GM23248 (cell line): ENCODE measurements around the gene COPZ2. TPM values are rescaled to one million over a fixed set of nuclear protein-coding genes. Genes with fewer than 3 reads are reported as not detected.

Source experiments
- DNase-seq: peaks from one replicate; pipeline ENCODE4 v3.0.0-alpha.2; 2015
- H2AFZ ChIP-seq: fragments of 200-600 bp; sonication (generic); 2 replicates; pipeline ENCODE4 v1.6.1; 2016; ENCODE audit warnings: antibody characterized with exemption
- H3F3A ChIP-seq: fragments of 200-600 bp; sonication (generic); 2 replicates; pipeline ENCODE4 v1.6.1; 2016; ENCODE audit warnings: mild to moderate bottlenecking, antibody characterized with exemption, mixed run types; ENCODE audit not compliant: insufficient read depth
- H3K27ac ChIP-seq: fragments of 200-600 bp; sonication (generic); 2 replicates; pipeline ENCODE4 v1.5.1; 2016; ENCODE audit warnings: mild to moderate bottlenecking
- H3K27me3 ChIP-seq: fragments of 200-600 bp; sonication (generic); replicated peaks from 2 replicates; pipeline ENCODE4 v1.6.1; 2016; ENCODE audit warnings: mild to moderate bottlenecking; ENCODE audit not compliant: insufficient read depth
- H3K36me3 ChIP-seq: fragments of 200-600 bp; sonication (generic); 2 replicates; pipeline ENCODE4 v1.6.1; 2016; ENCODE audit warnings: low read depth, mild to moderate bottlenecking
- H3K4me1 ChIP-seq: fragments of 200-600 bp; sonication (generic); 2 replicates; pipeline ENCODE4 v1.6.1; 2016; ENCODE audit warnings: mild to moderate bottlenecking; ENCODE audit not compliant: insufficient read depth
- H3K4me2 ChIP-seq: fragments of 200-600 bp; sonication (generic); one replicate; pipeline ENCODE4 v1.6.1; 2016; ENCODE audit warnings: mild to moderate bottlenecking; ENCODE audit not compliant: unreplicated experiment
- H3K4me3 ChIP-seq: fragments of 200-600 bp; sonication (generic); 2 replicates; pipeline ENCODE4 v1.5.1; 2016; ENCODE audit warnings: mild to moderate bottlenecking
- H3K79me2 ChIP-seq: fragments of 200-600 bp; sonication (generic); 2 replicates; pipeline ENCODE4 v1.6.1; 2016; ENCODE audit warnings: mild to moderate bottlenecking; ENCODE audit not compliant: insufficient read depth
- H3K9ac ChIP-seq: fragments of 200-600 bp; sonication (generic); 2 replicates; pipeline ENCODE4 v1.6.1; 2016; ENCODE audit warnings: mild to moderate bottlenecking
- H3K9me2 ChIP-seq: fragments of 200-600 bp; sonication (generic); 2 replicates; pipeline ENCODE4 v1.6.1; 2016; ENCODE audit warnings: mixed run types, mild to moderate bottlenecking, moderate library complexity; ENCODE audit not compliant: insufficient read depth
- H3K9me3 ChIP-seq: fragments of 200-600 bp; sonication (generic); one replicate; pipeline ENCODE4 v1.6.1; 2017; ENCODE audit warnings: low read depth
- H4K20me1 ChIP-seq: fragments of 200-600 bp; sonication (generic); 2 replicates; pipeline ENCODE4 v1.6.0; 2016; ENCODE audit not compliant: insufficient read depth
- EZH2 ChIP-seq: fragments of 200-600 bp; sonication (generic); IDR thresholded peaks from 2 replicates; pipeline ENCODE4 v1.6.1; 2018; ENCODE audit warnings: antibody characterized with exemption, mild to moderate bottlenecking; ENCODE audit not compliant: insufficient read depth, poor library complexity, severe bottlenecking
- EZH2phosphoT487 ChIP-seq: fragments of 200-600 bp; sonication (generic); IDR thresholded peaks from 2 replicates; pipeline ENCODE4 v1.6.1; 2018; ENCODE audit warnings: antibody characterized with exemption, moderate library complexity, mild to moderate bottlenecking, low read depth; ENCODE audit not compliant: insufficient read depth
- WGBS, 2 experiments: methylation state at CpG; one replicate each; pipeline ENCODE4 v1.1.6; 2015 to 2017; ENCODE audit warnings: low lambda C conversion rate in 2 of 2, low coverage in 1 of 2; ENCODE audit errors: missing lambda C conversion rate in 2 of 2; 5-methylcytosine and 5-hydroxymethylcytosine counted together
- in situ Hi-C: fragments of 300-500 bp; cut with MboI; formaldehyde crosslinking; loops from 2 replicates; pipeline ENCODE4 v1.15.0; 2020
- polyA plus RNA-seq: library from polyadenylated mRNA; unstranded; fragments of >200 nt; fragmentation: Nextera tagmentation; extraction: Ambion mirVana; gene quantifications from 2 replicates; pipeline ENCODE4 v1.2.1, GENCODE V29; 2016
- total RNA-seq: library from RNA; depleted of rRNA; stranded (reverse); fragments of >200 nt; shearing (Covaris generic); gene quantifications from 2 replicates; pipeline ENCODE4 v1.2.3, GENCODE V29; 2014

COPZ2 gene
- total and polyA plus RNA-seq, 2 experiments from 2014 or later, result 148 to 399 TPM

- Histone ChIP-seq H3K79me2 (peaks cover 56% of the 10 kb centered on the region), H3K27ac (peak within 1 kb of the TSS; percentile 91), H3F3A (peaks cover 57% of the 10 kb centered on the region), H3K9me2 (no peaks in the 10 kb centered on the region), H3K27me3 (no peaks in the 10 kb centered on the region), H3K4me1 (peaks cover 46% of the 10 kb centered on the region), H2AFZ (peak within 1 kb of the TSS; percentile 79), H3K9me3 (no peaks in the 10 kb centered on the region), H3K4me2 (peak within 1 kb of the TSS; percentile 94), H4K20me1 (no peaks in the 10 kb centered on the region), H3K4me3 (peak within 1 kb of the TSS; percentile 84), H3K9ac (peak within 1 kb of the TSS; percentile 93), H3K36me3 (peaks cover 3% of the 10 kb centered on the region; the same call in 1 of the 2 replicates)
- TF ChIP-seq EZH2phosphoT487 (no peak), EZH2 (no peak)
- in situ Hi-C loops, result no loop called here
- WGBS, 2 experiments, result 0 to 2% methylated on average over 40 to 47 of the region's 47 CpGs
- peak; percentile 100 for DNase-seq
Observed at GRCh38 chr17:48047741-48048383, 10.3 kb upstream of the COPZ2 start, which contains the start of gene NFE2L1. NFE2L1 (plus strand) TSS chr17:48048359; CDS start chr17:48051119, 2,760 bp downstream.

- in situ Hi-C loops, result no loop called here
- Histone ChIP-seq H3K79me2 (peaks cover 50% of the 10 kb centered on the region), H3K9ac (peak overlapping the region; percentile 93), H2AFZ (peak overlapping the region; percentile 79), H3K9me3 (no peaks in the 10 kb centered on the region), H3K27me3 (no peaks in the 10 kb centered on the region), H3K4me3 (peak overlapping the region; percentile 84), H4K20me1 (no peaks in the 10 kb centered on the region), H3F3A (peaks cover 50% of the 10 kb centered on the region), H3K9me2 (no peaks in the 10 kb centered on the region), H3K27ac (peak overlapping the region; percentile 91), H3K4me1 (peaks cover 39% of the 10 kb centered on the region), H3K4me2 (peak overlapping the region; percentile 94), H3K36me3 (peaks cover 3% of the 10 kb centered on the region; the same call in 1 of the 2 replicates)
- no peak for DNase-seq
- no peak for TF ChIP-seq EZH2phosphoT487
- 11 to 13% methylated on average over 26 of the region's 26 CpGs for WGBS, 2 experiments
Observed at GRCh38 chr17:48047113-48047740, 9.6 kb upstream of the COPZ2 start.

- Histone ChIP-seq H3K9me2 (no peaks in the 10 kb centered on the region), H3K27me3 (no peaks in the 10 kb centered on the region), H3F3A (peaks cover 45% of the 10 kb centered on the region), H3K4me1 (peaks cover 30% of the 10 kb centered on the region), H3K27ac (no peak overlapping the region), H3K4me3 (peak overlapping the region; percentile 84), H3K36me3 (peaks cover 2% of the 10 kb centered on the region; the same call in 1 of the 2 replicates), H3K9me3 (no peaks in the 10 kb centered on the region), H3K4me2 (peak overlapping the region; percentile 94), H2AFZ (no peak overlapping the region), H4K20me1 (no peaks in the 10 kb centered on the region), H3K79me2 (peaks cover 40% of the 10 kb centered on the region), H3K9ac (0 out of 2 replicates have a peak overlapping the region, but pooled peaks have one; percentile 93)
- in situ Hi-C loops, result no loop called here
- no peak for DNase-seq
- WGBS, 2 experiments, result 95 to 96% methylated on average over 7 of the region's 7 CpGs
- TF ChIP-seq EZH2phosphoT487 (no peak), EZH2 (no peak)
Observed at GRCh38 chr17:48046296-48046695, 8.7 kb upstream of the COPZ2 start.

GRCh38 chr17:48045316-48046001, 7.9 kb upstream of the COPZ2 start:
- H3K4me2 ChIP-seq, result no peak overlapping the region
- H3K9me3 ChIP-seq, result no peaks in the 10 kb centered on the region
- in situ Hi-C loops, result no loop called here
- H2AFZ ChIP-seq, result no peak overlapping the region
- H3K4me1 ChIP-seq, result peaks cover 22% of the 10 kb centered on the region
- no peaks in the 10 kb centered on the region for H3K9me2 ChIP-seq
- H3K9ac ChIP-seq, result no peak overlapping the region
- no peak overlapping the region for H3K27ac ChIP-seq
- peaks cover 32% of the 10 kb centered on the region for H3K79me2 ChIP-seq
- H4K20me1 ChIP-seq, result no peaks in the 10 kb centered on the region
- H3K4me3 ChIP-seq, result no peak overlapping the region
- 42 to 50% methylated on average over 8 of the region's 8 CpGs for WGBS, 2 experiments
- no peaks in the 10 kb centered on the region for H3K36me3 ChIP-seq
- DNase-seq, result peak; percentile 62
- TF ChIP-seq EZH2 (no peak), EZH2phosphoT487 (no peak)
- H3F3A ChIP-seq, result peaks cover 37% of the 10 kb centered on the region
- no peaks in the 10 kb centered on the region for H3K27me3 ChIP-seq
